BLaER1 treated with 17β-estradiol and CSF1 and Interleukin-3, amounts not matched to agents 10 nM and 100 nM (cell line): Measurements from ENCODE around the gene BCLAF1.

Experiments
- H3K27ac ChIP-seq, 11 experiments: shearing (Covaris generic); formaldehyde crosslinking; 2 replicates each; pipeline ENCODE4 v1.8.1; 2022
- H3K27me3 ChIP-seq, 11 experiments: shearing (Covaris generic); formaldehyde crosslinking; 2 replicates each; pipeline ENCODE4 v1.8.1; 2022
- H3K36me3 ChIP-seq, 11 experiments: shearing (Covaris generic); formaldehyde crosslinking; 2 replicates each; pipeline ENCODE4 v1.8.1; 2022
- H3K4me1 ChIP-seq, 10 experiments: shearing (Covaris generic); formaldehyde crosslinking; 2 replicates each; pipeline ENCODE4 v1.8.1; 2022
- H3K4me2 ChIP-seq, 11 experiments: shearing (Covaris generic); formaldehyde crosslinking; 2 replicates each; pipeline ENCODE4 v1.8.1; 2022
- H3K4me3 ChIP-seq, 10 experiments: shearing (Covaris generic); formaldehyde crosslinking; 2 replicates each; pipeline ENCODE4 v1.8.1; 2022
- H3K9ac ChIP-seq, 11 experiments: shearing (Covaris generic); formaldehyde crosslinking; 2 replicates each; pipeline ENCODE4 v1.8.1; 2022
- H3K9me3 ChIP-seq, 11 experiments: shearing (Covaris generic); formaldehyde crosslinking; replicated peaks in 1 of 11; 2 replicates each; pipeline ENCODE4 v1.8.1; 2022
- H4K20me1 ChIP-seq, 11 experiments: shearing (Covaris generic); formaldehyde crosslinking; 2 replicates each; pipeline ENCODE4 v1.8.1; 2022
- Cebpa-rat ChIP-seq, 11 experiments: shearing (Covaris generic); IDR thresholded peaks; 2 replicates each; pipeline ENCODE4 v1.8.1; 2022

The BCLAF1 gene

DNA sequence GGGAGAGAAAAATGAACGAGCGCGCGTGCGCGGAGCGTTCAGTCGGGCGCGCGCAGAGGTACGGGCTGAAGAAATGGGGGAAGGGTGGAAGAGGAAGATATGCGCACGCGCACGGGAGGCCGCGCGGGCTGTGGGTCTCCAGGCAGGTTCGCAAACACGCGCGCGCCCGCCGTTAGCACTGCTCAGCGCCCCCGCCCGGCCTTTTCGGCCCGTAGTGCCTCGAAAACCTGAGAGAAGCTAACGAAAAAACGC lies 393 bp downstream of the BCLAF1 start:
- peaks cover 0 to 36% (median 20%) of the 10 kb centered on the region in 11 experiments; a peak in 16 of 22 replicates for H3K36me3 ChIP-seq
- H3K4me3 ChIP-seq: peak overlapping the region; percentile 74 to 98 (median 88)
- peak overlapping the region; percentile 95 to 100 (median 99) for H3K9ac ChIP-seq
- peak overlapping the region; percentile 84 to 99 (median 94); a peak in 21 of 22 replicates for H3K4me2 ChIP-seq
- no peaks in the 10 kb centered on the region for H3K9me3 ChIP-seq
- no peaks in the 10 kb centered on the region for H3K27me3 ChIP-seq
- H3K4me1 ChIP-seq: peaks cover 52 to 58% (median 56%) of the 10 kb centered on the region in 10 experiments
- H3K27ac ChIP-seq: peak overlapping the region; percentile 98 to 100 (median 99)
- TF ChIP-seq Cebpa-rat (IDR thresholded peaks at IDR 0.05): no peak
- H4K20me1 ChIP-seq: peaks cover 49 to 52% (median 49%) of the 10 kb centered on the region in 11 experiments

DNA sequence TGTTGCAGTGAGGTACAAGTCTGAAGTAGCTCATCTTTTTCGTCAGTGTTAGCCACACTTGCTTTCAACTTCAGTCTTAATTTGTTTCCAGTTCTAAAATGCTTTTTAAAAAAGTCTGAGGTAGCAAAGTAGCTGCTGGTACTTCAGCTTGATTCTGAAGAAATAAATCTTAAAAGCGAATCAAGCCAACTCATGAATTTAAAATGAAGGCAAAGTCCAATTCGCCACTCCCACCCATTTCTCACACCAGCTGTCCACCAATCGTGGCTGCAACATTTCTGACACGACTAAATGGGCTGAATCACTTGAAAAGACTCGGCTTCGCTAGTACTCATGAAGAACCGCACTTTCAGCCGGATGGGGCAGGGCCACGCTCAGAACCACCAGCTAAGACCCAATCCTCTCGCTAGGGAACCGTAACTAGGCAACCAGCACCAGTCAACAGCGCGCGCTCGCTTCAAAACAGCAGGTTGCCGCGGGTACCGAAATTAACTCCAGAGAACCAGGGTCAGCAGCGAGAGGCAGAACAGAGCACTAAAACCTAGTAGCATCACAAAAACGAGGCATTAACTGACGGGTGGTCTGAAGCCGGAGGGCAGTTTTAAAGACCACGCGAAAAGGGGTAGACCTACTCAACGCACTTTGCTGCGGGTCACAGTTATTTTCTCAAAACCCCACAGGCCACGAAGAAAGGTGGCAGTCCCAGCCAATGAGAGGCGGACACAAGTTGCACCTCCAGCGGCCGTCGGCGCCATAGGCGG lies 900 bp downstream of the BCLAF1 start:
- H3K4me1 ChIP-seq: peaks cover 52 to 62% (median 57%) of the 10 kb centered on the region in 10 experiments
- H4K20me1 ChIP-seq: peaks cover 54 to 57% (median 54%) of the 10 kb centered on the region in 11 experiments
- TF ChIP-seq Cebpa-rat (IDR thresholded peaks at IDR 0.05): no peak

DNA sequence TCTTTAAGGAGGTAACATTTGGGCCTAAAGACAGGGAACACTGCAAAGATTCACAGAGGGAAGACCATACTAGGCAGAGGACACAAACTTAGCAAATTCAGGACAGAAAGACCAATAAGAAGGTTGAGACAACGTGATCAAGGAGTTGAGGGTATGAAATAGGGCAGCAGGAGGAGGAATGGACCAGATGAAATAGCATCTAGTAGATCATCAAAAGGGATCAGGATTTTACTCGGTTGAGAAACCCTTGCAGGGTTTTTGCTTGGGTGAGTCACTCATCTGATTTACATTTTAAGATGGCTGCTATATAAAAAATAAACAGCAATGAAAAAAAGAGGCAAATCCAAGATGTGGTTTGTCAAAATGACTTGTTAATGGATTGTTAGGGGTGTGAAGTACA lies 4.7 kb downstream of the BCLAF1 start:
- Histone ChIP-seq H3K36me3 (peaks cover 25 to 67% (median 47%) of the 10 kb centered on the region in 11 experiments), H3K27me3 (no peaks in the 10 kb centered on the region), H4K20me1 (peaks cover 92 to 96% (median 93%) of the 10 kb centered on the region in 11 experiments), H3K27ac (peak overlapping the region in 2 of 11 experiments; percentile 15 to 41; a peak in 4 of 22 replicates), H3K9me3 (no peaks in the 10 kb centered on the region), H3K4me3 (no peak overlapping the region), H3K9ac (peak overlapping the region in 4 of 11 experiments; percentile 1 to 35 (median 14); a peak in 3 of 22 replicates), H3K4me2 (peak overlapping the region; percentile 84 to 99 (median 94)), H3K4me1 (peaks cover 40 to 73% (median 57%) of the 10 kb centered on the region in 10 experiments)
- TF ChIP-seq Cebpa-rat (IDR thresholded peaks at IDR 0.05): no peak

More for the DNA sequence above, 900 bp downstream of the BCLAF1 start:
- Histone ChIP-seq H3K9me3 (no peaks in the 10 kb centered on the region), H3K27me3 (no peaks in the 10 kb centered on the region), H3K27ac (peak overlapping the region; percentile 98 to 100 (median 99)), H3K4me3 (peak overlapping the region; percentile 74 to 98 (median 88)), H3K4me2 (peak overlapping the region; percentile 84 to 99 (median 94)), H3K36me3 (peaks cover 0 to 36% (median 20%) of the 10 kb centered on the region in 11 experiments; a peak in 16 of 22 replicates), H3K9ac (peak overlapping the region; percentile 95 to 100 (median 99))

- Histone ChIP-seq H3K27me3 (no peaks in the 10 kb centered on the region), H3K9ac (no peak overlapping the region), H3K4me3 (no peak overlapping the region), H4K20me1 (peaks cover 94 to 100% (median 100%) of the 10 kb centered on the region in 11 experiments), H3K4me1 (peaks cover 37 to 70% (median 54%) of the 10 kb centered on the region in 10 experiments), H3K27ac (no peak overlapping the region), H3K9me3 (no peaks in the 10 kb centered on the region), H3K4me2 (peak overlapping the region in 8 of 11 experiments; percentile 23 to 71 (median 31); a peak in 17 of 22 replicates), H3K36me3 (peaks cover 45 to 83% (median 62%) of the 10 kb centered on the region in 11 experiments)
- no peak for TF ChIP-seq Cebpa-rat (IDR thresholded peaks at IDR 0.05)
Measured at GRCh38 chr6:136282906-136283305, 6.7 kb downstream of the BCLAF1 start.

GRCh38 chr6:136280032-136280609 lies 9.5 kb downstream of the BCLAF1 start:
- Histone ChIP-seq H3K4me3 (no peak overlapping the region), H3K4me2 (no peak overlapping the region), H3K9ac (no peak overlapping the region), H3K27me3 (no peaks in the 10 kb centered on the region), H4K20me1 (peaks cover 85 to 99% (median 96%) of the 10 kb centered on the region in 11 experiments), H3K9me3 (no peaks in the 10 kb centered on the region), H3K27ac (no peak overlapping the region), H3K36me3 (peaks cover 64 to 82% (median 72%) of the 10 kb centered on the region in 11 experiments), H3K4me1 (peaks cover 9 to 42% (median 26%) of the 10 kb centered on the region in 10 experiments)
- no peak for TF ChIP-seq Cebpa-rat (IDR thresholded peaks at IDR 0.05)

- peaks cover 89 to 99% (median 94%) of the 10 kb centered on the region in 11 experiments for H3K36me3 ChIP-seq
- no peak overlapping the region for H3K27ac ChIP-seq
- H3K4me2 ChIP-seq: no peak overlapping the region
- H3K9me3 ChIP-seq: no peaks in the 10 kb centered on the region
- no peaks in the 10 kb centered on the region for H3K4me1 ChIP-seq
- TF ChIP-seq Cebpa-rat (IDR thresholded peaks at IDR 0.05): no peak
- H3K27me3 ChIP-seq: no peaks in the 10 kb centered on the region
- H4K20me1 ChIP-seq: peaks cover 48 to 98% (median 93%) of the 10 kb centered on the region in 11 experiments
- H3K4me3 ChIP-seq: no peak overlapping the region
- no peak overlapping the region for H3K9ac ChIP-seq
Measured at GRCh38 chr6:136274062-136274461, 15.6 kb downstream of the BCLAF1 start.

- no peak overlapping the region for H3K4me2 ChIP-seq
- TF ChIP-seq Cebpa-rat (IDR thresholded peaks at IDR 0.05): no peak
- H3K27me3 ChIP-seq: no peaks in the 10 kb centered on the region
- no peak overlapping the region for H3K4me3 ChIP-seq
- no peaks in the 10 kb centered on the region for H3K9me3 ChIP-seq
- H3K27ac ChIP-seq: no peak overlapping the region
- H3K9ac ChIP-seq: no peak overlapping the region
- H4K20me1 ChIP-seq: peaks cover 56 to 100% (median 96%) of the 10 kb centered on the region in 11 experiments
- peaks cover 97 to 100% (median 100%) of the 10 kb centered on the region in 11 experiments for H3K36me3 ChIP-seq
- no peaks in the 10 kb centered on the region for H3K4me1 ChIP-seq
Measured at GRCh38 chr6:136265101-136265500, 24.5 kb downstream of the BCLAF1 start.

GRCh38 chr6:136262940-136263339 lies 26.7 kb downstream of the BCLAF1 start:
- Histone ChIP-seq H3K27ac (no peak overlapping the region), H3K4me1 (no peaks in the 10 kb centered on the region), H3K27me3 (no peaks in the 10 kb centered on the region), H3K4me3 (no peak overlapping the region), H3K9me3 (no peaks in the 10 kb centered on the region), H3K4me2 (no peak overlapping the region), H3K36me3 (peaks cover 97 to 100% (median 100%) of the 10 kb centered on the region in 11 experiments), H4K20me1 (peaks cover 57 to 100% (median 97%) of the 10 kb centered on the region in 11 experiments), H3K9ac (no peak overlapping the region)
- no peak for TF ChIP-seq Cebpa-rat (IDR thresholded peaks at IDR 0.05)

DNA sequence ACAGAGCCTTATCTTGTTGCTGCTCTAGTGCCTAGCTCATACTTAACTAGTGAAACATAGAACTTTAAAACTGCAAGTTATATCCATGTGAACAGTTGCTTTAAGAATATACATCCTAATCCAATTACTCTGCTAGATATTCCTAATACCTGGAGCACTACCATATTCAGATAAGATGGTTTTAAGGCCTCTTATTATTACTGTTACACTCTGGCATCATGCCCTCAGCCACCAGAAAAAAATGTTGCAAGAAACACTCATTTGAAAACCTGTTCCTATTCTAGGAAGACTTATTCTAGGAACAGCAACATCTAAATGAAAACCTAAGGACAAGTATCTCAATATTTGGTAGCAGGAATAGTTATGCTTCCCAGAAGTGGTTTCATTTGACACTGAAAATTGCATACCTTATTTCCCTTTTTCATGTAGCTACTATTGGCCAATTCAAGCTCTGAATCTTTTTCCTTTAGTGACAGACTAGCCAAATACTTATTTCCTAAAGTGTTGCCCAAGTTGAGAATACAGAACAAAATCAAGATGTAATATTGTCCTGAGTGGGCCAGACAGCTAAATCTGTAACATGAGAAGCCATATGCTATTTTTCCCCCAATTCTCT lies 34.7 kb downstream of the BCLAF1 start:
- TF ChIP-seq Cebpa-rat (IDR thresholded peaks at IDR 0.05): no peak
- Histone ChIP-seq H3K36me3 (peaks cover 37 to 58% (median 43%) of the 10 kb centered on the region in 11 experiments), H3K9ac (no peak overlapping the region), H3K4me3 (no peak overlapping the region), H3K27me3 (no peaks in the 10 kb centered on the region), H3K27ac (no peak overlapping the region), H4K20me1 (peaks cover 8 to 66% (median 44%) of the 10 kb centered on the region in 11 experiments; a peak in 18 of 22 replicates), H3K4me1 (peaks cover 0 to 23% (median 11%) of the 10 kb centered on the region in 10 experiments; a peak in 17 of 20 replicates), H3K9me3 (no peaks in the 10 kb centered on the region), H3K4me2 (no peak overlapping the region)
